ENCODE measurements around the gene SKI.
"Not testable (repeated sequence)": the region's sequence is repeated elsewhere in the genome, so short reads cannot be mapped to it uniquely, and the experiment has no call there.

SKI gene

GRCh38 chr1:2327841-2328240 is 99.7 kb downstream of the SKI start:
- DNase-seq: no peak

GRCh38 chr1:2328676-2329455 is 100.7 kb downstream of the SKI start:
- DNase-seq: no peak

- no peak for DNase-seq
Observed at GRCh38 chr1:2330035-2330434, 101.9 kb downstream of the SKI start.

GRCh38 chr1:2330519-2331199 is 102.5 kb downstream of the SKI start:
- no peak for DNase-seq

- DNase-seq: no peak
Observed at GRCh38 chr1:2331200-2331544, 103.1 kb downstream of the SKI start.

- DNase-seq: not testable (repeated sequence)
Observed at GRCh38 chr1:2331580-2331979, 103.5 kb downstream of the SKI start.

- DNase-seq: no peak
Observed at GRCh38 chr1:2334366-2334765, 106.2 kb downstream of the SKI start.

- no peak for DNase-seq
Observed at GRCh38 chr1:2334883-2335534, 106.9 kb downstream of the SKI start.

- no peak for DNase-seq
Observed at GRCh38 chr1:2335721-2336455, 107.8 kb downstream of the SKI start.

- DNase-seq: no peak
Observed at GRCh38 chr1:2336499-2336898, 108.4 kb downstream of the SKI start.

- DNase-seq: no peak
Observed at GRCh38 chr1:2337081-2337480, 109.0 kb downstream of the SKI start.

- DNase-seq: no peak
Observed at GRCh38 chr1:2337501-2337900, 109.4 kb downstream of the SKI start.

GRCh38 chr1:2339206-2340085 is 111.3 kb downstream of the SKI start:
- no peak for DNase-seq

GRCh38 chr1:2340086-2340917 is 112.2 kb downstream of the SKI start:
- DNase-seq: no peak

- no peak for DNase-seq
Observed at GRCh38 chr1:2340918-2341254, 112.8 kb downstream of the SKI start.

GRCh38 chr1:2341706-2342383 is 113.7 kb downstream of the SKI start:
- DNase-seq: no peak

GRCh38 chr1:2342384-2343022 is 114.4 kb downstream of the SKI start:
- DNase-seq: no peak

GRCh38 chr1:2343023-2343935 is 115.2 kb downstream of the SKI start:
- no peak for DNase-seq

- no peak for DNase-seq
Observed at GRCh38 chr1:2344121-2344681, 116.1 kb downstream of the SKI start.
